ENCODE results near the gene RPL29.

RPL29 gene

DNA sequence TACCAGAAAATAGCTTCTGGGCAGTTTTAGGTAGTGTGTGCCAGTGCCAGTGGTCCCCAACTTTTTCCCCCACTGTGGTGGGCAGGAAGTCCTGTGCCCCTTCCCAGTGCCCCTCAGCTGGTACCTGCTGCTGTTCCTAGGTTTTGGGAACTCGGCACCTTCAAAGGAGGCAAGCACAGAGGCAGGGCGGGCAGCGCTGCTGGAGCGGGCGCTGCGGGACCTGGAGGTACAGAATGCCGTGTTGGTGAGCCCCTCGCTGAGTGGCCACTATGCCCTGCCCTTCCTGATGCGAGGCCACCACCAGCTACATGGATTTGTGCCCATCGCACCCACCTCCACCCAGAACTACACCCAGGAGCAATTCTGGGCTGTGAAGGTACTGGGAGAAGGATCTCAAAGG is 15.4 kb downstream of the RPL29 start:
- DNase-seq, result no peak

DNA sequence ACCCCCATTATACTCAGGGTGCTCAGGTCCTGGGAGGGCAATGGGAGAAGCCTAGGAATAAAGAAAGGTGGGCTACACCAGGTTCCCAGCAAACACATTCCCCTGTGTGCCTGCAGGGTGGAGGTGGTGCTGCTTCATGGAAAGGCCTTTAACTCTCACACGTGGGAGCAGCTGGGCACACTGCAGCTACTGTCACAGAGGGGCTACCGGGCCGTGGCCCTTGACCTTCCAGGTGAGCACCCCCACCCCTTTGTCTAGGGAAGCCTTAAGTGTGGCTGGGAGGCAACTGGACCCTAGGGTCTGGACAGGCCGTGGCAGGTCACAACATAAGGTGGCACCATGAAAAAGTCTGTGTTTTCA is 17.6 kb downstream of the RPL29 start:
- DNase-seq, result no peak

GRCh38 chr3:51977446-51978142 is 18.1 kb downstream of the RPL29 start:
- no peak for DNase-seq

DNA sequence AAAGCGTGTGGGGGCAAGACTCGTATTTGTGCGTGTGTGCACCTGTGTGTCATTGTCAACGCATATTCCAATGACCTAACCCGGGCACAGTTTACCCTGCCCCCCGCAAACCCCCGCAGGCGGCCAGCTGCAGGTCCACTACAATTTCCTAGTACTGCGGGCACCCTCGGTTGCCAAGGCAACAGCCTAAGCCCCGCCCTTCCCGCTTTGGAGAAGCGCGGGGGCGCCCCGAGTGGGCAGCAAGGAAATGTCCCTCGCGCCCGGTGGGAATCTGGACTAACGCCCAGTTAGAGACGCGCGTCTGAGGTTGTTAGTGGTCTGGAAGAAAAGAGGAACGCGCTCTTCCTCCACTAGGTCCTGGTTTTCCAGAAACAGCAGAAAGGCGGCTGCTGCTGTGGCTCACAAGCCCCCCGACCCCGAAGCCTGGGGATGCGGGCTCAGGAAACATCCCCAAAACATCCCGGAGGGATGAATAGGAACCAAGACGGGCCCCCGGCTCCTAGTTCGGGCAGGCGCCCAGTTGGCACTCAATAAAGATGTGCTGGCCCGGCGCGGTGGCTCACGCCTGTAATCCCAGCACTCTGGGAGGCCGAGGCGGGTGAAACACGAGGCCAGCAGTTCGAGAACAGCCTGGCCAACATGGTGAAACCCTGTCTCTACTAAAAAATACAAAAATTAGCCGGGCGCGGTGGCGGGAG is 19.7 kb downstream of the RPL29 start:
- DNase-seq, result no peak

DNA sequence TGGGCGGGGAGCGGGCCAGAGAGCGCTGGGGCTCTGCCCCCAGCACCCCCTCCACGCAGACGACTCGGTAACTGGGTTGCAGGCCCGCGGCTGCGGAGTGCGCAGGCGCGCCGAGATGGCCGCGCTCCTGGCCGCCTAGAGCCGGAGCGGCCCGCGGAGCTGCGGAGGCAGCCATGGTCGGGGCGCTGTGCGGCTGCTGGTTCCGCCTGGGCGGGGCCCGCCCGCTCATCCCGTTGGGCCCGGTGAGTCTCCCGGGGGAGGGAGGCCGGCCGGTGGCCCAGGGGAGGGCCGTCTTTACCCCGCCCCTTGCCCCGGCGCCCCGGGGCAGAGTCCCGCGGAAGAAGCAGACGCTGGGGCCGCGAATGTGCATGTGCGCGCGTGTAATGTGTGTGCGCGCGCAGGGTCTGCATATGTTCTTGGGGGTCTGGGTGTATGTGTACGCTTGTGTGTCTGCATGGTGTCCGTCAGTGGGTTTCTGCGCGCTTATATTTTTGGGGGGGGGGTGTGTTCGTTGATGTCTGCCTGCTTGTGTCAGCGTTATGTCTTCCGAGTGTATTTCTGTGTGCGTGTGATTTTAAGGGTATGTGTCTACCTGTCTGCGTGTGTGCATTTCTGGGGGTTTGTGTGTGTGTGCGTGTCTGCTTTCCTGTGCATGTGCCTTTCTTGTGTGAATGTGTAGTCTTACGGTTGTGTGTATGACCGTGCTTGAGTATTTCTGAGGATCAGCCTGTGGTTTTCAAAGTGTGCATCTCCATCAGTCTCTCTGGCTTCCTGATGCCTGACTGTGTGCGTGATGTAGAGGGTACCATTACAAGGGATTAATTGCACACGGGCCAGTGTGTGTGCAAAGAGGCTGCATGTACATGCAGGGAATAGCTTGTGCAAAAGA is 20.5 kb downstream of the RPL29 start, which contains the start of gene ABHD14A:
Gene ABHD14A, plus strand, starts transcription at position 102 of the 889 bp plus-strand sequence. Its CDS starts 72 bp downstream, at position 174.
- DNase-seq, result peak; percentile 64

- no peak for DNase-seq
These were observed 21.3 kb downstream of the RPL29 start for GRCh38 chr3:51974277-51974962.

- DNase-seq, result no peak
These were observed 24.3 kb downstream of the RPL29 start for GRCh38 chr3:51971350-51971749.

DNA sequence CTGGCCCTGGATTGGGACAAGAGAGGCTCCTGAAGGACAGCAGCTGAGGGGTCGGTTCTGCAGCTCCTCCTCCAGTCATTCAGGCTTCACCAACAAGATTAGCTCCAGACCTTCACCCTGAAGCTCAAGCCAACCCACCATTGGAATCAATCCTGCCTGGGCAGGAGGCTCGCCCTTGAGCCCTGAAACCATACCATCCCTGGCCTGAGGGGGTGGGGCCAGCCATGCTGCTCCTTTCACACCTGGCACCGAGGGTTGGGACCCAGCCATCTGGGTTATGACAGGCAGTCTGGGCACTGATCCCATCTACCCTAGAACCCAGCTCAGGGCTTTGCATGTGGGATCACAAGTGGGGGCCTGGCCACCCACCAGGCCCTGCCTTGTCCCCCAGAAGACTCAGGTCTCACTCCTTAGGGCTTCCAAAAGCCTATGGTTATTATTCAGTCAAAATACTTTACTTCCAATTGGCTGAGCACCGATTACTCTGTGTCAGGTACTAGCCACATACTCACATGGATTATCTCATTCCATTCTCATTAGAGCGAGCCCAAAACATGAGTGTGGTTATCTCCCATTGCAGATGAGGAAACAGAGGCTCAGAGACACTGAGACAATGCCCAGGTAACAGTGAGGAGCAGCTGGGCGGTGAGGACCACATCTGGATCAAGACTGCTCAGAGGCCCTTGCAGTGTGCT is 24.9 kb downstream of the RPL29 start:
- no peak for DNase-seq

GRCh38 chr3:51969841-51970240 is 25.9 kb downstream of the RPL29 start:
- no peak for DNase-seq

DNA sequence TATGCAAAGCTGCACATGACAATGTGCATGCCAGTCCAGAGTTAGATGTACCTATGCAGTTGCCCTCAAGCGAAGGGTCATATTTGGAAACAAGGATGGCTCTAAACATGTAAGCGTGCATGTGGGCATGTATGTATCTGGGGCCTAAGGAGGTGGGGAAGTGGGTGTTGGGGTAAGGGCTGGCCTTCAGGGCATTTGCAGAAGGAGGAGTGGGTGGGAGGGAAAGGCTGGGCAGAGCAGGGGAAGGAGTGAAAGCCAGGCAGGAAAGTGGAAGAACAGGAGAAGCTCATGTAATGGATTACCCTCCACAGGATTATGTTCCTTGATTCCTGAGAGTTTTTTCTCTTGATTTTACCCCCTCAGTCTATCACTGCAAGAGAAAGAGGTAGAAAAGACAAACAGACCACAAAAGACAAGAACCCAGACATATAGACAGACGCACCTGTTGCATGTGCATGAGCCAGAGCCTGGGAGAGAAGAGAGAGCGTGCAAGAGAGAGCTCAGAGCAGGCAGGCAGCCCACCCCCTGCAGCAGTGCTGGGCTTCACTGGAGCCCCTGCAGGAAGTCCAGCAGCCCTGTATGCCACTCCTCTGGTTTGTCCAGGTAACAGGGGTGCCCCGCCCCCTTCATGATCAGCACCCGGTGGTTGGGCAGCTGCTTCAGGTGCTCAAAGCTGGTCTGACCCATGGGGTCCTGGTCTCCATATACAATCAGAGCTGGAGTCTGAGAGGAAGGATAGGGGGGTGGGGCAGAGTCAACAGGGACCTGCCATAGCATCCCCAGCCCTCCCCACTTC is 26.6 kb downstream of the RPL29 start:
- DNase-seq, result no peak

DNA sequence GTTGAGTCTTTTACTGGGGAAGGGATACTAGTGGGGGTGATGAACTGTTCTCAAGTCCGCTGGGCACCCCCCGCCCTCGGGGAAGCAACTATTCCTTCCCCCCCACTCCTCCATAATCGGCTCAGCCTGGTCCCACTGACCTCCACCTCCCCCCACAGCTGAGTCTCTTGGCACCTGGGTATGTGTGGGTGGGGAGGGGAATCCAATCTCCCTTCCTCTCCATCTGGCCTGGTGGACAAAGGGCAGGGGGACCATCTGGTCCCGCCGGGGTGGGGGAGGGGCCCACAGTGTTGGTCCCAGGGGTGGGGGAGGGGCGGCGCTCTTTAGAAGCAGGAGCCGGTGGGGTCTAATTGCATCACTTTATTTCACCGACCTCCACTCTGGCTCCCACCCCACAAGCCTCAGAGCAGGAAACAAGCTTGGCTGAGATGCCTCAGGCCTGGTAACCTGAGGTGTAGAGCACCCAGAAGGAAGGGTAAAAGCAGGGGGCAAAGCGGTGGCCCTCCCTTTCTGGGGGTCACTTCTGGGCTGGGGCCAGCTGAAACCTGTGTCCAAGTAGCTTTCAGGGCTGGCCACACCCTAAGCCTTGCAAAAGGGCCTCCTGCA is 27.4 kb downstream of the RPL29 start:
- DNase-seq, result no peak

DNA sequence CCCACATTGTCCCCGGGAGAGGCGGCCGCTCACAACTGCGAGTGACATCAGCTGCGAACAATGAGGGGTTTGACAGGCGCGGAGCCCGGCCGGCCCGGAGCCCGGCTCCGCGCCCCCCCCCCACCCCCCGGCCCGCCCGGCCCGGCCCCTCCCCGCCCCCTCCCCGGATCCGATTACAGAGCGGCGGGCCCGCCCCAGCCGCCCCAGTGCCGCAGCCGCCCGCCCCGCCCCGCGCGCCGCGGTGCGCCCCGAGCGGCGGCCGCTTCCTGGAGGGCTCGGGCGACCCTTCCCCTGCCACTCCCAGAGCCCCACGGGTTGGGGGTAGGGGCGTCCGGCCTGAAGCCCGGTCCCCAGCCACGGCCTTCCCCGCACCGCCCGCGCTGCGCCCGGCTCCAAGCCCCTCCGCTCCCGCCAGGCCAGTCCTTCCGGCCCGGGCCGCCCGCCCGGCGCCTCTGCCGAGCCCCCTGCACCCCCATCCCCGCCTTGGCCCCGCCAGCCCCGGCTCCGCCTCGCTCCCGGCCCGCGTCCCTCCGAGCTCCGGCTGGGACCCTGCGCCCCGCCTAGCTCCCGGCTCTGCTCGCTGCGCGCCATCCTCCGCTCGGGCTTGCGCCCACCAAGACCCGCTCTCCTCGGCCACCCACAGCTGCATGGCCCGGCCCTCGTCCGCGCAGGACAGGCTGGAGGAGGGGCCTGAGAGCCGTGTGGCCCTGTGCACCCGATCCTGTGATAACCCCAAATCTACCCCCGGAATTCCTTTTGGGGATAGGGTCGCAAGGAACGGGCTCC is 28.1 kb downstream of the RPL29 start, which contains the start of gene PCBP4:
Gene PCBP4, minus strand, starts transcription at position 71 of the 786 bp plus-strand sequence. CDS start 6,214 bp downstream, outside the sequence.
- DNase-seq, result peak; percentile 30

GRCh38 chr3:51966922-51967383 is 28.7 kb downstream of the RPL29 start:
- no peak for DNase-seq

DNA sequence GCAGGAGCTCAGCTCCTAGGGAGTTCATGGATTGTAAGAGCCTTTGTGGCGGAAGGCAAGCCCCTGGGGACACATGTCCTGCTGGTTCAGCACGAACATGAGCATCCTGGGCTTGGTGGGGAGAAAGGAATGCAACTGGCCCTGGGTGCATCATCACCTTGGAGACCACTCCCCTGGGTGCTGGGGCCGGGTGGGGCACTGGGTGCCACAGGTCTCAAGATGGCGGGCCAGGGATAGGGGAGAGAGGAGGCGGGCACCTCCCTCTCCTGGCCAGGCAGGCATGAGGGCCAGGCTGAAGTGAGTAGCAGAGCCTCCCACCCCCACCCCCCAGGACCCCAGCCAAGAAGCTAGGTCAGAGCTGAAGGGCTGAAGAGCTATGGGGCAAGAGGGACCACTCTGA is 29.2 kb downstream of the RPL29 start:
- no peak for DNase-seq

DNA sequence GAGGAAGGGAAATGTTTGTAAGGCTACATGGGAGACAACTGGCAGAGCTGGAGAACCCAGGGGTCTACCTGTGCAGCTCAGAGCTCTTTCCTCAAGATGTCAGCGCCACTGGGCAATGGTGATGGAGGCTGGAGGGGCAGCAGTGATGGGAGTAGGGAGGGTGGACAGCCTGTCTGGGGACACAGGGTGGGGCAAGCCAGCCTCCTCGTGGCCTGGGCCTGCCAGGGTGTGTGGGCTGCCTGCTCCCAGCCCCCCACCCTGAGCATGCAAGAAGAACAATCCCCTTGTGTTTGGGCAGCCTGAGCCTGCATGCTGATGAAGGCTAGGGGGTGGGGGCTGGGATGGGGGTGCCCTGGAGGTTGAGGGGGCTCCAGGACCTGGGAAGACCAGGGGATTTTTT is 29.7 kb downstream of the RPL29 start:
- no peak for DNase-seq

DNA sequence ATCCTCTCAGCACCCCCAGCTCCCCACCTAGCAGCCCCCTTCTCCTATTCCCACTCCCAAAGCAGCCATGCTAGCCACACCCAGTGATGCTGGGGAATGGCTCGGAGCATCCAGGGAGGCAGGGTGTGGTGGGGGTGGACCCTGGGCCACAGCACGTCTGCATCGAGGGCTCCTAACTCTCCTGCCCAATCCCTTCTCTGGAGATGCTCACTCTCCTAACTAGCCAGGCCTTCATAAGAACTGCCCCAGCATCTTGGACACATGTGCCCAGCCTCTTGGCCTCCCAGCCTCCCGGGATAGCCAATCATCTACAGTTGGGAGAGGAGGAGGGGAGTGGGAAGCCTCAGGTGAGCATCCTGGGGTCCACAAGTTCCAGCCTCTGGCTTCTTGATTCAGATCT is 31.2 kb downstream of the RPL29 start:
- DNase-seq, result no peak

GRCh38 chr3:51963951-51964451 is 31.7 kb downstream of the RPL29 start:
- no peak for DNase-seq

DNA sequence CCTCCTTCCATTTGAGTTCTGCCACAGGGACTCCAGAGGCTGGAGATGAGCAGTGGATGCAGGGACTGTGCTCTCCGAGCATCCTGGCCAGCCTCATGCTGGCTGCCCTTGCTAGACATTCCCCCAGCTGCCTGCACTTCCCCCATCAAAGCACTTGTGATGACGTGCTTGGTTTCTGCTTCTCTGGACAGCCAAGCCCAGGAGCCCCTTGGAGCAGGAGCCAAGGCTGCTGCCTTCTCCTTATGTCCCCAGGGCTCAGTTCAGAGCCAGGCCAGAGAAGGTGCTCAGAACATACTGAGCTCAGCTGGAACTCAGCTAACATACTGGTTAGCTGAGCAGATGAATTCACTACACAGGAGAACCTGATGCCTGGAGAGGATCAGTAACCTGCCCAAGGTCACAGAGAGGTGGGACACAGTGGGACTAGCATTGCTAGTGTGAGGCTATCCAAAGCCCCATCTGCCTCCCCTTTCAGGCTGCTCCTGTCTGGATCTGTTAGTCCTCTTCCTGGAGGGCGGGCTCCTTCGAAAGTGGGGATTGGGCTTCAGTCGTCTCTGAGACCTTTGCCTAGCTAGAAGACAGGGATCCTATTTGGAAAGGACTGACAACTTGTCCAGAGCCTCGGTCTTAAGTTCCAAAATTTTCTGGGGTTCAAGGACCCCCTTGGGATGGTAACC is 32.7 kb downstream of the RPL29 start:
- no peak for DNase-seq
